H9 (cell line): Measurements from ENCODE around the gene PITPNB. TPM values are rescaled to one million over a fixed set of nuclear protein-coding genes. Genes with fewer than 3 reads are reported as not detected.
A peak's percentile ranks its signal among the peaks of the same experiment; 100 is the strongest.

Experiments
- DNase-seq: peaks from one replicate; pipeline ENCODE4 v3.0.0-alpha.2; 2017
- H2AFZ ChIP-seq: one replicate; pipeline ENCODE4 v1.6.1; 2013; ENCODE audit warnings: mild to moderate bottlenecking, low read length, control low read depth, moderate library complexity
- H2AK5ac ChIP-seq: 2 replicates; pipeline ENCODE4 v1.6.1; 2013; ENCODE audit warnings: low read length, control low read depth, mixed read lengths; ENCODE audit not compliant: insufficient read length
- H2BK120ac ChIP-seq: one replicate; pipeline ENCODE4 v1.6.1; 2013; ENCODE audit warnings: low read depth, mild to moderate bottlenecking, low read length, control low read depth, inconsistent platforms; ENCODE audit not compliant: poor library complexity, severe bottlenecking
- H2BK12ac ChIP-seq: 2 replicates; pipeline ENCODE4 v1.6.1; 2013; ENCODE audit warnings: low read length, control low read depth, mixed read lengths, low read depth; ENCODE audit not compliant: insufficient read length
- H2BK15ac ChIP-seq: 2 replicates; pipeline ENCODE4 v1.6.1; 2013; ENCODE audit warnings: low read depth, low read length, control low read depth
- H2BK20ac ChIP-seq: one replicate; pipeline ENCODE4 v1.6.1; 2013; ENCODE audit warnings: low read depth, mild to moderate bottlenecking, low read length, control low read depth, inconsistent platforms; ENCODE audit not compliant: poor library complexity, severe bottlenecking
- H2BK5ac ChIP-seq: 2 replicates; pipeline ENCODE4 v1.6.1; 2013; ENCODE audit warnings: low read length, control low read depth, mixed read lengths; ENCODE audit not compliant: insufficient read length
- H3K14ac ChIP-seq: 2 replicates; pipeline ENCODE4 v1.6.1; 2013; ENCODE audit warnings: low read length, control low read depth; ENCODE audit not compliant: insufficient read depth
- H3K18ac ChIP-seq: 2 replicates; pipeline ENCODE4 v1.6.1; 2013; ENCODE audit warnings: low read depth, mild to moderate bottlenecking, mixed read lengths, low read length, control low read depth; ENCODE audit not compliant: insufficient read length
- H3K23ac ChIP-seq: 2 replicates; pipeline ENCODE4 v1.6.1; 2013; ENCODE audit warnings: low read length, control low read depth, mixed read lengths, low read depth; ENCODE audit not compliant: insufficient read length
- H3K23me2 ChIP-seq: 2 replicates; pipeline ENCODE4 v1.6.1; 2013; ENCODE audit warnings: low read depth, mild to moderate bottlenecking, mixed read lengths, low read length, control low read depth; ENCODE audit not compliant: insufficient read length, poor library complexity, severe bottlenecking
- H3K27ac ChIP-seq: 2 replicates; pipeline ENCODE4 v1.5.1; 2013; ENCODE audit warnings: low read length, control low read depth, mixed read lengths, low read depth; ENCODE audit not compliant: insufficient read length
- H3K27me3 ChIP-seq: 2 replicates; pipeline ENCODE4 v1.6.1; 2013; ENCODE audit warnings: low read length, control low read depth, inconsistent platforms; ENCODE audit not compliant: insufficient read depth
- H3K4ac ChIP-seq: 2 replicates; pipeline ENCODE4 v1.6.1; 2013; ENCODE audit warnings: low read depth, mild to moderate bottlenecking, control low read depth, inconsistent platforms, low read length, moderate library complexity
- H3K4me1 ChIP-seq: 2 replicates; pipeline ENCODE4 v1.6.1; 2013; ENCODE audit warnings: low read length, control low read depth, inconsistent platforms; ENCODE audit not compliant: insufficient read depth
- H3K4me2 ChIP-seq: 2 replicates; pipeline ENCODE4 v1.6.1; 2013; ENCODE audit warnings: low read length, control low read depth, mixed read lengths; ENCODE audit not compliant: insufficient read length, insufficient read depth
- H3K56ac ChIP-seq: 2 replicates; pipeline ENCODE4 v1.6.1; 2013; ENCODE audit warnings: low read depth, mild to moderate bottlenecking, mixed read lengths, low read length, control low read depth; ENCODE audit not compliant: insufficient read length
- H3K79me1 ChIP-seq: 2 replicates; pipeline ENCODE4 v1.6.1; 2013; ENCODE audit warnings: low read depth, mild to moderate bottlenecking, moderate library complexity, low read length, control low read depth, inconsistent platforms; ENCODE audit not compliant: insufficient read depth, poor library complexity, severe bottlenecking
- H3K79me2 ChIP-seq: 2 replicates; pipeline ENCODE4 v1.6.1; 2013; ENCODE audit warnings: low read length, control low read depth, inconsistent platforms; ENCODE audit not compliant: insufficient read depth
- H3K9ac ChIP-seq: 2 replicates; pipeline ENCODE4 v1.6.1; 2013; ENCODE audit warnings: low read length, control low read depth, mixed read lengths; ENCODE audit not compliant: insufficient read length; ENCODE audit errors: extremely low read depth
- H3K9me3 ChIP-seq: one replicate; pipeline ENCODE4 v1.6.1; 2013; ENCODE audit warnings: low read depth, low read length, inconsistent platforms; ENCODE audit not compliant: control insufficient read depth
- H3T11ph ChIP-seq: one replicate; pipeline ENCODE4 v1.6.1; 2013; ENCODE audit warnings: mild to moderate bottlenecking, low read length, control low read depth, inconsistent platforms
- H4K20me1 ChIP-seq: one replicate; pipeline ENCODE4 v1.6.1; 2013; ENCODE audit not compliant: control insufficient read depth, insufficient read length, insufficient read depth
- H4K5ac ChIP-seq: 2 replicates; pipeline ENCODE4 v1.6.1; 2013; ENCODE audit warnings: low read depth, mild to moderate bottlenecking, mixed read lengths, low read length, control low read depth; ENCODE audit not compliant: insufficient read length
- H4K8ac ChIP-seq: replicated peaks from 2 replicates; pipeline ENCODE4 v1.6.1; 2013; ENCODE audit warnings: low read length, control low read depth, mixed read lengths, low read depth; ENCODE audit not compliant: insufficient read length
- H4K91ac ChIP-seq: 2 replicates; pipeline ENCODE4 v1.6.1; 2013; ENCODE audit warnings: low read depth, mild to moderate bottlenecking, moderate library complexity, mixed read lengths, low read length, control low read depth; ENCODE audit not compliant: insufficient read length
- H3K27ac Mint-ChIP-seq, 3 experiments: 2 replicates in 2 of 3; 3 replicates in 1 of 3; pipeline ENCODE4 v1.8.0; 2020 to 2021; ENCODE audit warnings: mixed read lengths in 3 of 3, mild to moderate bottlenecking in 1 of 3, moderate library complexity in 1 of 3
- H3K27me3 Mint-ChIP-seq: 2 replicates; pipeline ENCODE4 v1.8.0; 2021; ENCODE audit warnings: low read depth, mild to moderate bottlenecking, moderate library complexity, mixed read lengths
- H3K36me3 Mint-ChIP-seq, 3 experiments: 2 replicates in 2 of 3; 3 replicates in 1 of 3; pipeline ENCODE4 v1.8.0; 2020 to 2021; ENCODE audit warnings: low read depth in 3 of 3, mixed read lengths in 3 of 3; ENCODE audit not compliant: insufficient read depth in 1 of 3
- H3K4me1 Mint-ChIP-seq, 2 experiments: 2 replicates each; pipeline ENCODE4 v1.8.0; 2020; ENCODE audit warnings: mixed read lengths in 2 of 2
- H3K4me3 Mint-ChIP-seq, 2 experiments: 2 replicates in 1 of 2; 3 replicates in 1 of 2; pipeline ENCODE4 v1.8.0; 2020 to 2021; ENCODE audit warnings: mild to moderate bottlenecking in 2 of 2, mixed read lengths in 2 of 2, moderate library complexity in 1 of 2
- H3K9me3 Mint-ChIP-seq, 2 experiments: 2 replicates in 1 of 2; 3 replicates in 1 of 2; pipeline ENCODE4 v1.8.0; 2020; ENCODE audit warnings: mild to moderate bottlenecking in 2 of 2, mixed read lengths in 2 of 2, moderate library complexity in 1 of 2
- WGBS: extraction: QIAGEN DNeasy Blood & Tissue Kit; methylation state at CpG from one replicate; pipeline ENCODE4 v1.1.7; 2013; ENCODE audit warnings: missing lambda C conversion rate, low lambda C conversion rate, mixed read lengths; ENCODE audit not compliant: insufficient read length; ENCODE audit errors: extremely low coverage; 5-methylcytosine and 5-hydroxymethylcytosine counted together
- total RNA-seq: library from RNA; stranded (reverse); gene quantifications from 2 replicates; pipeline ENCODE4 v1.2.1, GENCODE V29; 2021
- TF ChIP-seq, protein P1 (sequence below): fragments of 200-600 bp; sonication (generic); conservative IDR thresholded peaks from 3 replicates; pipeline ENCODE4 v1.8.0; 2021; ENCODE audit warnings: antibody characterized with exemption, mild to moderate bottlenecking

Gene PITPNB
- total RNA-seq, 1 experiment from 2014 or later = 106 TPM

DNA sequence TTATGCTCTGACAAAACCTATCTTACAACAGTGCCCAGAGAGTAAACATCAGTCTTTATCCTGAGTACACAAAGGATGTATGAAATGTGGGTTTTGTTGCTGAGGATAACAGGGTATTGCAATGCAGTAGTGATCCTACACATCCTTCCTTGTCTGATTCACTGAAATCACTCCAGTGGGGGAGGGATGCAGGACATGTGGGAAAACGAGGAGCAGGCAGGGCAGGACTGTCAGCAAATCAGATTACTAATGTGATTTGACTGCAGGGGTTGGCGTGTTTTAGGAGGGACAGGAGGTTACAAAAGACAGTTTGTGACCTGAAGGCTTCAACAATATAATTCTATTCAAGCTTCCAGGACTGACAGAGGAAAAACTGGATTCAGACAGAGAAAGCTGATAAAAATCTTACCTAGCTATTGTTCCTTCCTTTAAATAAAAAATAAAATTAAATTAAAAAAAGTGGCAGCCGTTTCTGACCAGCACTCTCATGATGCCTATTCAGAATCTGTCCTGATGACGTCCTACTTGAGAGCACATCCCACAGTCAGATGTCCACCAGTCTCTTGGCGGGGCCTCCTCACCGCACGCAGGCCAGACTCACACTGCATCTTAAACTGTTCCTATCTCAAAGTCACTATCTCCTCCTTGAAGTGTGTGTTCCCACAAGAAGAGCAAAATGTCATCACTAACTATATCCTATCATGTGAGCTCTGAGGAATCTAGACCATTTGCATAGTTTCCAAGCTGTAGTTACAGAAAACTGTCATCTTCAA lies 66.9 kb downstream of the PITPNB start:
- no peak overlapping the region for H3K56ac ChIP-seq
- H3K23me2 ChIP-seq = no peaks in the 10 kb centered on the region
- H3K27ac Mint-ChIP-seq = peak overlapping the region; percentile 3 to 27 (median 11); a peak in 3 of 7 replicates
- peaks cover 21 to 63% (median 44%) of the 10 kb centered on the region in 3 experiments; a peak in 6 of 7 replicates for H3K36me3 Mint-ChIP-seq
- no peaks in the 10 kb centered on the region for H4K20me1 ChIP-seq
- no CpG with 5 or more reads among the region's 7 CpGs for WGBS
- H3K27me3 Mint-ChIP-seq = no peaks in the 10 kb centered on the region
- H3T11ph ChIP-seq = no peak overlapping the region
- no peak overlapping the region for H2BK15ac ChIP-seq
- no peak overlapping the region for H3K27ac ChIP-seq
- no peak overlapping the region for H2BK5ac ChIP-seq
- TF ChIP-seq, protein P1, sequence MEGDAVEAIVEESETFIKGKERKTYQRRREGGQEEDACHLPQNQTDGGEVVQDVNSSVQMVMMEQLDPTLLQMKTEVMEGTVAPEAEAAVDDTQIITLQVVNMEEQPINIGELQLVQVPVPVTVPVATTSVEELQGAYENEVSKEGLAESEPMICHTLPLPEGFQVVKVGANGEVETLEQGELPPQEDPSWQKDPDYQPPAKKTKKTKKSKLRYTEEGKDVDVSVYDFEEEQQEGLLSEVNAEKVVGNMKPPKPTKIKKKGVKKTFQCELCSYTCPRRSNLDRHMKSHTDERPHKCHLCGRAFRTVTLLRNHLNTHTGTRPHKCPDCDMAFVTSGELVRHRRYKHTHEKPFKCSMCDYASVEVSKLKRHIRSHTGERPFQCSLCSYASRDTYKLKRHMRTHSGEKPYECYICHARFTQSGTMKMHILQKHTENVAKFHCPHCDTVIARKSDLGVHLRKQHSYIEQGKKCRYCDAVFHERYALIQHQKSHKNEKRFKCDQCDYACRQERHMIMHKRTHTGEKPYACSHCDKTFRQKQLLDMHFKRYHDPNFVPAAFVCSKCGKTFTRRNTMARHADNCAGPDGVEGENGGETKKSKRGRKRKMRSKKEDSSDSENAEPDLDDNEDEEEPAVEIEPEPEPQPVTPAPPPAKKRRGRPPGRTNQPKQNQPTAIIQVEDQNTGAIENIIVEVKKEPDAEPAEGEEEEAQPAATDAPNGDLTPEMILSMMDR = no peak
- H4K5ac ChIP-seq = no peak overlapping the region
- no peak overlapping the region for H3K9ac ChIP-seq
- no peak overlapping the region for H3K4me3 Mint-ChIP-seq
- no peak overlapping the region for H2BK20ac ChIP-seq
- no peaks in the 10 kb centered on the region for H3K79me1 ChIP-seq
- peaks cover 24% of the 10 kb centered on the region for H3K4me1 ChIP-seq
- no peak overlapping the region for H2AK5ac ChIP-seq
- H3K18ac ChIP-seq = no peak overlapping the region
- no peak overlapping the region for H3K14ac ChIP-seq
- no peak overlapping the region for H3K23ac ChIP-seq
- no peak overlapping the region for H4K91ac ChIP-seq
- H3K79me2 ChIP-seq = no peaks in the 10 kb centered on the region
- no peak overlapping the region for H2BK12ac ChIP-seq
- H3K27me3 ChIP-seq = no peaks in the 10 kb centered on the region
- DNase-seq = no peak
- H2AFZ ChIP-seq = no peak overlapping the region
- no peak overlapping the region for H3K4me2 ChIP-seq
- H3K4ac ChIP-seq = no peak overlapping the region
- no peaks in the 10 kb centered on the region for H3K9me3 ChIP-seq
- no peak overlapping the region for H4K8ac ChIP-seq
- H2BK120ac ChIP-seq = no peak overlapping the region
- no peaks in the 10 kb centered on the region for H3K9me3 Mint-ChIP-seq
- H3K4me1 Mint-ChIP-seq = peaks cover 34 to 35% of the 10 kb centered on the region in 2 experiments
